GM18507 (cell line): ENCODE data around the gene KCND2.

Experiments
- DNase-seq: peaks from one replicate; pipeline ENCODE4 v3.0.0; 2011; ENCODE audit warnings: low read depth; ENCODE audit not compliant: insufficient read length; ENCODE audit errors: extremely low spot score
- FAIRE-seq: peaks from 2 replicates; lab custom pipeline; 2011; peaks lifted over from hg19 to GRCh38; lab: Jason Lieb, UNC

The KCND2 gene

DNA sequence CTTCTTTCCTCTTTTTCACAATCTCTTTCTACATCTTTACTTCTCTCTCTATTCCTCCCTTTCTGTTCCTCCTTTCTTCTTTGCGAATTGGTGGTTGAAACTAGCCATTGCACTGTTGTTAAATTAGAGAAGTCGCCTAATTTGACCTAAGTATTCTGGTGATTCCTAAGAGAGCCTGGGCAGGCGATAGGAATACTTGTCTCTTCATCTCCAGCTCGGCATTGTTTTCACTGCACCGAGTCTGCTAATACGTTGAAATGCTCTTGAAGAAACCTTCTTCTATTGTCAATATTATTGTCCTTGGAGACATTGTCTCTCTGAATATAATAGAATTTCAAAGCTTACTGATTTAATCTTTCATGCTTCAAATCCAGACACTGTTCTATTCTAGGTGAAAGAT lies 31.7 kb downstream of the KCND2 start:
- FAIRE-seq = peak; percentile 9

DNA sequence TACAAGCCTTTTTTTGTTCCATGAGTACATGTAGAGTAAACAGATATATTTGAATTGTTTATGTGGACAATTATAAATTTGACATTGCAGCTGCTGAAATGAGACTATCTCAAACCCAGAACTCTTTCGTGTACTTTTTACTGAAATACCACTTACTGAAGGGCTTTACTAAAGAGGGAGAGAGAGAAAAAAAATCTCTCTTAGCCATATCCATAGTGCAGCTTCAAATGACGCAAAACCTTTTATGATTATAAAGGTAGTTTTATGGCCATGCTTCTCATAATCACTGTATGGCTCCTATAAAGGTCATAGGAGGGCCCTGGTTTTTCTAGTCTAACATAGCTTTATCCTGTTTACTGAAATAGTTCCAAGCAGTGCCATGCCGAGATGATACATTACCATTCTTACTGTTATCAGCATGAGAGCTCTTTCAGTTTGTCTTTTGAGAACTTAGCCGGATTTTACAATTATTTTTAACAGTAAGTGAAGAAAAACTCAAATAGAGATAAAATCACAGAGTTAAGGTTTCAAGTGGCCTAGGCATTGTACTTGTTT lies 35.1 kb downstream of the KCND2 start:
- FAIRE-seq (peak; percentile 18), DNase-seq (no peak)

More for the DNA sequence above, 31.7 kb downstream of the KCND2 start:
- DNase-seq = no peak

DNA sequence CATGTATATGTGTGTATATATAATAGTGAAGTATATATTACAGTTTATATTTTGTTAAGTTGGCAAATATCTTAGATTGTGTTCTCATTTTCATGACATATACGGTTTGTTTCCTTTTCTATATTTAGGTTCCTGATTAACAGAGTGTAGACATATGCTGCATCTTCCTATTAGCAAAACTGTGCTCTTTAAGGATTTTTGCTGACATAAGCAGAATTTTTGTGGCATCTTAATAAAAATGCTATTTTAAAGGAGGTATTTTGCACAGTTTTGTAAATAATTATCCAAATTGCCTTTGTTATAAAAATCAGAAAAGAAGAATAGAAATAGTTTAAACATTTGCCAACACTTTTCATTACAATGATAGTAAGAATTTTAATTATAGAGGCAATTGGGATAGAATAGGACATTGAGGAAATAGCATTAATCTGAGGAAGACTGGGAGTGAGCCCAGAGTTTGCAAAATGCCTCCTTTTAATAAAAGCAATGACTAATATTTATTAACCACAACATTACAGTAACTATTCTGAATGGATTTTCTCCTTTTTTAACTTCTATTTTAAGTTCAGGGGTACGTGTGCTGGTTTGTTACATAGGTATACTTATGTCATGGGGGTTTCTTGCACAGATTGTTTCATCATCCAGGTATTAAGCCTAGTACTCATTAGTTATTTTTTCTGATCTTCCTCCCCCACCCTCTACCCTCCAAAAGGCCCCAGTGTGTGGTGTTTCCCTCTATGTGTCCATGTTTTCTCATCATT lies 38.2 kb downstream of the KCND2 start:
- no peak for DNase-seq
- FAIRE-seq = peak; percentile 63

DNA sequence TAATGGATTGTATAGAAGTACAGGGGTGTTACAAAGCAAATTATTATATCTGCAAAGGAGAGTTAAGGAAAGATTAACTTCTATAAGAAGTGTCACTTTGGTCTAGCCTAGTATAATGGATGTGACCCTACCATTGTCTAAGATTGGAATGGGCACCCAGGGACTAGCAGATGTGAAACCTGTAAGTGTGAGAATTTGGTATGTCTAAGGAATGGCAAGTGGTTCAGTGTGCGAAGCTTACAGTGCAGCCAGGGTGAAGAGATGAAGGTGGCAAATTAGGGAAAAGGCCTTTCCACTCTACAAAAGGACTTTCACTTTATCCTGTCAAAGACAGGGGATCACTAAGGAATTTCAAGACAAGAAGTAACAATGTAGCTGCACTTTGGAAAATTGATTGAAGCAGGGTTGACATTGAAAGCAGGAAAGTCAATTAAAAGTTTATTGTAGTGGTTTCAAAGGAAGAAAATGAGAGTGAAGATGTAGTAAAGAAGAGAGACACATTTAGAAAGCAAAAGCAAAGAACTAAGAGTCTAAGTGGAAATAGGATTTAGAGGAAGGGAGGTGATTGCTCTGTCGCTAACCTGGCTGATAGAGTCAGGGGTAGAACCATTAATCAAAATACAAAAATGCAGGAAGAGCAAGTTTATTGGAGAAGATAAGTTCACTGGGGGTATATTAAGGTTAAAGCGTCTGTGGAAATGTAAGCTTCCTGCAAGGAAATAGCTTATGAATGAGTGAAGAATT lies 47.4 kb downstream of the KCND2 start:
- peak; percentile 49 for FAIRE-seq
- no peak for DNase-seq

DNA sequence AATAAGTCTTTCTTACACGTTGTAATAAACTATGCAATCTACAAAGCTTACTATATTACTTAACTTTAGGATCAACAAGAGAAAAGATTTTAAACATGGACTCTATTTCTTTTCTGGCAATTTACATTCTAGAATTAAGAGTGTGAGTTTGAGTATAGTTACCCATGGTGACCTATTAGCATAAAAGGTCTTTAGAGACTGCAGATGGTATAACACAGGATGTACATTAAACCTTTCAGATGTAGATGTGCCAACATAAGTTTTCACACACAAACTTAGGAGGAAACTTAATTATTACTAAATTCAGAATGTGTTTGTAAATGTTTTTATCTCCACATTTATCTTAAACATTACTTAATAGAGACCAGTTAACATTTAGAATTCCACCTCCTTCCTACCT lies 54.1 kb downstream of the KCND2 start:
- DNase-seq (no peak), FAIRE-seq (peak; percentile 41)

DNA sequence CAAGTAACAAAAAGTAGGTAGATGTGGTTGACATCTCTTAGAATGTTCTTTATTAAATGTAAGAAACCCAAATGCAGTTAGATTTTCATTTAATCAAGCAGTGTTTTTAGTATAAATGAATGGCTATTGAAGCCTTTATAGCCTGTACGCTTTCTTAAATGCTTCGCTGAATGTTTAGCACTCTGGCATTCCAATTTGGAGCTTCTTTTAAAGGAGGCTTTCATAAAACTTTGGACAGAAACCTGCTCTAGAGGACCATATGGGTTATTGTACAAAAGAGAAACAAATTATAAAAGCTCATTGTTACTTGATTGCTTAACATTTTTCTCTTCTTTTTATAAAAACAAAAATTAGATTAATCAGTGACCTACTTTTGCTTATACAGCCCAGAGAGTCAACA lies 59.5 kb downstream of the KCND2 start:
- FAIRE-seq = no peak
- no peak for DNase-seq

DNA sequence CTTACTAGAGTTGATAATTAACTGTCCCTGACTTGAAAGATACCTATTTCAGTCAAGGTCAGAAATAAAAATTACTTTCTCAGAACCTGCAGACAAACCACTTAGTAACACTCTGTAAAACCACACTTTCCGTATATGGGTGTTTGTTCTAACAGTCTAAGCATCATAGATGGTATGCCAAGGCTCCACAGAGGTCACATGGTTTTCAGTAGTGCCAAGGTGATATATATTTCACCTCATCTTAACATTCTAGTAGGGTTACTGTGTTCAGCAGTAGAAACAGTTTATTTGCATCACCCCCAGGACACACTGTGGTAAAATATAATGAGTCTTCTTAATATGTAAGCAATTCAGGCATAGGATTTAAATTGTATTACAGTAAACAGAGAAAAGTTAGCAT lies 61.5 kb downstream of the KCND2 start:
- peak; percentile 5 for DNase-seq
- peak; percentile 75 for FAIRE-seq

DNA sequence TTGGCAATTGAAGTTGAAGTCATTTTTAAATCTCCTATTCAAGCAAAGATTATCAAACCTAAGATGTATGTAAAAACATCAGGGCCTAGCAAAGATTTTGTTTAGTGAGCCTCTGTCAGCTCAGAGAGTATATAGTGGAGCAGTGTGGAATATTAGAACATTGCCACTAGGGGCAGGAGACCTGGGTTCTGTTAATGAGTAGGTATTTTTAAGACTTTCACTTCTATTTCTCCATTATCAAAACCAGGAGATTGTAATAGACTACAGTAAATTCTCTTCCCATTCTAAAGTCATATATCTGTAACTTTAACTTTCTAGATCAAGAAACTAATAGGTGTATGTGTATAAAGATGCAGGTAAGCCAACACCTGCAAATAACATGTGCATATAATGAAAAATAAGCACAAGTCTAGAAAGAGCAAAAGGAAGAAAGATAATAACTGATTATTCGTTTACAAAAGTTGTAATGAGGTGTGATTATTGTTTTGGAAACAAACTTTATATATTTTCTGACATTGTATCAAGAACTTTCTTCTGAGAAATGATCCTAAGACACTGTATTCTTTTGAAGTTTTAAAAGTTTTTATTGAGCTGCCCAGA lies 64.4 kb downstream of the KCND2 start:
- DNase-seq (no peak), FAIRE-seq (peak; percentile 81)

DNA sequence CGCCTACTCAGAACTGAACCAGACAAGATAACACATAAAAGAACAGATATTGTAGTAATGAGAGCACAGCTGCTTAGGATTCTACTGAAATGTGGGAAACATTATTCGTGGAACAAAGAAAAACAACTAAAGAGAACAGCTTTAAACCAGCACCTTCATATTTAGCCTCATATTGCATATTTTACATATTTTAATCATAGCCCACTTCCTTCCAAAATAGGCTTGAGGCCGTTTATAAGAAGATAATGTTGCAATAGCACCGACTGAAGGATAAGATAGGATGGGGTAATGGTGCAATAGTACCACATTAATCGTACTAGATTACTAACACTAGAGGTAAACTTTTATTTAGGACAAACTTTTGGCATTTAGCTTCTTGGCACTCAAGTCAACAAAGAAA lies 71.3 kb downstream of the KCND2 start:
- no peak for DNase-seq

DNA sequence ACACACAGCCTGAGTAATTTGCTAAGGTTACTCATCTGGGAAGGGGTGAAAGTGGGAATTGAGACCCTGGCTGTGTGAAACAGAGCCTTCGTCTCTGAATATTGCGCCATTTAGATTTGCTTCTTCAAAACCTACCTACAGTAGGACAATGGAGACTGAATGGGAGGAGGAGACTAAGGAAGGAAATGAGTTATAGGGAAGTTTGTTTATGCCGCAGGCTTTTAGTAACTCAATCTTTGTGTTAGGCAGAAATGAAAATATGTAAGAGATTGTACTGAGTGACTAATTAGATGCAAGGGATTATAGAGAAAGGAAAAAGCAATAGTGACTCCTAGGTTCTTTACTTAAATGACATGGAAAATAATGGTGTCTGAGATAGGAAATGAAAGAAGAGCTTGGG lies 80.2 kb downstream of the KCND2 start:
- FAIRE-seq (no peak), DNase-seq (no peak)

More for the DNA sequence above, 71.3 kb downstream of the KCND2 start:
- no peak for FAIRE-seq

DNA sequence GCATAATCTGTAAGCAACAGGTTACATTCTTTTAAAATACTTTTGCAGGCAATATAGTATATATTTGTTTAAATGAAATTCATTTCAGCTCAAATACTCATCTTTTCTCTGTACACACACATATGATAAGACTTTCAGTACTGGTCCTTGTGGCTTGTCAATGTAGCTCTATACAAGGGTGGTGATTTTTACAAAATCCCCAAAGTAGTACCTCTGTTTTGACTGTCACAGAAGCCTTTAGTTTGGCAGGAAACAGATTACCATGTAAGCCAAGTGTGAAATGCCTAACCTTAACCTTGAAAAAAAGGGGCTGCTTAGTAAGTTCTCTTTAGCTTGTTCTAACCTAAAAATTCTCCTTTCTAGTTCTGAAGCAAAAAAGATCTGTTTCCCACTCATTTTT lies 87.9 kb downstream of the KCND2 start:
- FAIRE-seq = peak; percentile 80
- no peak for DNase-seq

DNA sequence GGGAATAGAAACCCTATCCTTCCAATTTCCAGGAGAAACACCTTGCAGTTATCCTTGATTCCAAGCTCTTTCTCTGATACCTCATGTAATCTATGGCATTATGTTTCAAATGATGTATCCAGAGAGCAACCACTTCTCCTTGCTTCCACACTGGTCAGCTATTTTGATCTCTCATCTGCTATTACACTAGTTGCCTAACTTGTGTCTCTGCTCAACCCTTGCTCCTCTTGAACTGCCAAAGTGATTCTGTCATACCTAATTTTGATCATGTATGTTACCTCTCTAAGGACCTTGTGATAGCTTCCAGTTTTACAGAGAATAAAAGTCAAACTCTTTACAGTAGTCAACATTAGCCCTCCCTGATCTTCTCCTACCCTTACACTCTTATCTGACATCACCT lies 90.4 kb downstream of the KCND2 start:
- no peak for FAIRE-seq

DNA sequence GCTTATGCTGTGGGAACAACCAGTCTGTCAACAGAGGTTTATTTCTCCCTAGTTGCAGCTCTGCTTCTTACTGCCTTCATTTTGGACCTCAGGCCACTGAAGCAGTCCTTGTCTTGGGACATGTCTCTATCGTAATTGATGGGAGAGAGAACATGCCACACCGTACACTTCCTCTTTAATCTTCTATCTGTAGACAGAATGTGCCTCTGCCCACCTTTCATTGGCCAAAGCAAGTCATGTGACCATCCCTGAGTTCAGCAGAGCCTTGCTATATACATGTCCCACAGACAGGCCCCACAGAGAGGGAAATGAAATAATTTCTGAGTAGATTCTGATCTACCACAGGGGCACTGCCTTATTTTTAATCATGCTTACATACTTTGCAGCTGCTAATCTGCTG lies 98.0 kb downstream of the KCND2 start:
- DNase-seq (no peak), FAIRE-seq (peak; percentile 63)

More for the DNA sequence above, 90.4 kb downstream of the KCND2 start:
- DNase-seq = no peak

DNA sequence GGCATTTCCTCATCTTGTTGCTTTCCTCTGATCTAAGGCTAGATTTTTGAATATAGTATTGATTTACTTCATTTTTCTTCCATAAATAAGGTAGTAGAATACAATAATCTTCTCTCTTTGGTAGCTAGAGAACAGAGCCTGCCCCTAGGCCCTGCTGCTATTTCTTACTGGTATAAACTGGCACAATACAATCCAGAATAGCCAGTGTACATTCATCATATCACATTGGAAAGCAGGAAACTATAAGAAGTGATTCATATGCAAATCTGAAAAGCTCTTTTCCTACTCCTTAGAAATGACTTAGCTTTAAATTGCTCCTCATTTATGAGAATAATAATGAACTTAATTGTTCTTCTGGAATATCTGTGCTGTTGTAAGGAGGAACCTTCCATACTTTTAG lies 100.2 kb downstream of the KCND2 start:
- DNase-seq = no peak
- no peak for FAIRE-seq

DNA sequence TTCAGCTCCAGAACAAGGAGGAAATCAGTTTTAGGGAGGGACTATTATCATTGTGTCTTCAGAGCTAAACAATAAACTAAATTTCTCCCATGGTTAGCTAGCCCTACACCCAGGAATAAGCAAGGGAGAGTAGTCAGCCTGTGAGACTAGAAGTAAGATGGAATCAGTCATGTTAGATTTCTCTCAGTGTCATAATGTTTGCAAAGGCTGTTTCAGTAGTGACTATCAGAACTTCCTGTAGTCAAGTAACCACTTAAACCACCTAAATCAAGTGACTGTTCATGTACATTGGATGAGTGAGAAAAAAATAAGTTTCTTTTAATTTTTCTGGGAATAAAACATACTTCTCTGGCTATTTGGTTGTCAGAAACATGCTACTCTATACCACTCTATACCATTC lies 121.6 kb downstream of the KCND2 start:
- no peak for DNase-seq
- FAIRE-seq = peak; percentile 84

DNA sequence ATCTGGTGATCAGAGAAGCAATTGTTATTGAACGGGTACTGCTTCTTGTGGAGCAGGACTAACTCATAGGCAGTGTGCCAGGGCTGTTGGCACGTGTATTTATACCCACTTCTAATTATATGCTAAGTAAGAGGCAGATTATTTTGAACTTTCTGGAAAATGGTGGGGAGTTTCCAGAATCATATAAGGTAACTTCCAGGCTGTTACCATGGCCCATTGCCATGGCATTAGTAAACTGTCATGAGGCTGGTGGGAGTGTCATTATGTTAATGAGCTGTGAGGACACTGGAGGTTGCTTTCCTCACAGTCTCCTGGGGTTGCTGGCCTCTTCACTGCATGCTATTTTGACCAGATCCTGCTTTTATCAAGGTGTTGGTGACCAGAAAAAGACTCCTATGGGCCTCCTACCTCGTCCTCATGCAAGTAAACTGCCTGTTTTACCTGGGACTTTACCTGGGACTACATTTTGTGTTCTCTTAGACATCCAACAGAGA lies 122.6 kb downstream of the KCND2 start:
- FAIRE-seq (peak; percentile 94), DNase-seq (no peak)

DNA sequence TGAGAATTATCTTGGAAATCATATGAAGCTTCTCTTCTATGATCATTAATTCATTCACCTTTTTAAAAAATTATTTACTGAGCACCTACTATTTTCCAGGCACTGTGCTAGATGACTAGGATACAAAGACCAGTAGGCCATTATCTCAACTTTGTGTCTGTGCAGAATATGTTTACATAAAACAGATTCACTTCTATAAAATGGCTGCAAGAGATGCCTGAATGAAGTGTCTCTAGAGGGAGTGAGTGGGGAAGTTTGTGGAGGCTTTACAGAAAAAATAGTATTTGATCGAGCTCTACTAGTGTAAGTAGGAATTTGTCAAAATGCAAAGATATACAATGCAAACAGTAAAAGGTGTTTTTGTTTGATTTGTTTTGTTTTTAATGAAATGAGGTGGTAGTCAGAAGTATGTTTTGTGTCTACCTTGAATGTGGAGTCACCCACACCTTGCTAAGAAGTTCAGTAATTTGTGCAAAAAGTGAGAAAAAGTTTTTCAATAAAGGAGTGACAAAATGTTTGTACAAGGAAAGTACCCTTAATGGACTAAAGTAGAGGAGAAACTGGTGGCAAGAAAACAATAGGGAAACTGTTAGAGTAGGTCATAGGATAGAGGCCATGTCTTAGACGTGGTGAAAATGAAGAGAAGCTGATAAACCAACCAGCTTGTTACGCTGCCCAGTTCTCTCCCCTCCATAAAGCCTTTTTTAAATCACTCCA lies 125.5 kb downstream of the KCND2 start:
- peak; percentile 82 for FAIRE-seq
- no peak for DNase-seq

DNA sequence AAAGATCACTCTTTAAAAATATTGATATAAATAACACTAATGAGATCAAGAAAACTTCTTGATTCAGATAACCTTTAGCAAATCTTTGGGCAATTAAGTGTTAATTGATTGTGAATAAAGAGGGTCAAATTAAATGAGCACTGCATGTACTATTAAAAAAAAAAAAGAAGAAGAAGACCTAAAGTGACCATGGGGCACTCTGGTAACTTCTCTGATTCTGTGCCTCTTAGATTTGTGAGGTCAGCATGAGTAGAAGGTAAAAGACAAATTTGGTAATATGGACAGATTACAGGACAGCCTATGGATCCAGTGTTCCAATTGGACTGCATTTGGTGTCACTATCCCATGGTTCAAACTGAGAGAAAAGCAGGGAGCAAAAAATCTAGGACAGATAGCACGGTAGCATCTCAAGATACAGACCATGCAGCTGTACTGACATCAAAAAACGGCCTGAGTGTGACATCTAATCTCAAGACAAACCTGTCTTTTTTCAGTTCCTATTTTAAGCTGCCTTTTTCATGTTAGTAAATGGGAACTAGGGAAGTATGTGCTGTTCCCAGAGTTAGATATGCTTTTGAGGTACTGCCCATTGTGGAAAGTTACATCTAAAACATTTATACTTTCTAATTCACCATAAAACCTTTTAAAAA lies 128.0 kb downstream of the KCND2 start:
- FAIRE-seq = peak; percentile 97
- DNase-seq = no peak
